Smooth muscle cell (in vitro differentiated cells): Measurements from ENCODE around the gene TTYH3. TPM values are rescaled to one million over a fixed set of nuclear protein-coding genes. Genes with fewer than 3 reads are reported as not detected.

Experiments
- DNase-seq: peaks from one replicate; lab custom pipeline; 2025; ENCODE audit not compliant: unreplicated experiment; lab: John Stamatoyannopoulos, UW
- H2AFZ ChIP-seq: fragments of 200-600 bp; sonication (generic); 2 replicates; pipeline ENCODE4 v1.6.0; 2016; ENCODE audit warnings: antibody characterized with exemption, low read depth, mild to moderate bottlenecking
- H3F3A ChIP-seq: fragments of 200-600 bp; sonication (generic); 2 replicates; pipeline ENCODE4 v1.6.0; 2017; ENCODE audit warnings: antibody characterized with exemption, low read depth
- H3K27ac ChIP-seq: fragments of 200-600 bp; sonication (generic); 2 replicates; pipeline ENCODE4 v1.5.1; 2016; ENCODE audit warnings: low read depth, mild to moderate bottlenecking
- H3K27me3 ChIP-seq: fragments of 200-600 bp; sonication (generic); 2 replicates; pipeline ENCODE4 v1.6.1; 2016; ENCODE audit warnings: low read depth, mild to moderate bottlenecking
- H3K36me3 ChIP-seq: fragments of 200-600 bp; sonication (generic); 2 replicates; pipeline ENCODE4 v1.5.1; 2016; ENCODE audit warnings: low read depth
- H3K4me1 ChIP-seq: fragments of 200-600 bp; sonication (generic); 2 replicates; pipeline ENCODE4 v1.5.1; 2016; ENCODE audit warnings: low read depth
- H3K4me2 ChIP-seq: fragments of 200-600 bp; sonication (generic); 2 replicates; pipeline ENCODE4 v1.6.0; 2016; ENCODE audit warnings: mild to moderate bottlenecking
- H3K4me3 ChIP-seq: fragments of 200-600 bp; sonication (generic); 2 replicates; pipeline ENCODE4 v1.5.1; 2016; ENCODE audit warnings: mild to moderate bottlenecking
- H3K79me2 ChIP-seq: fragments of 200-600 bp; sonication (generic); 2 replicates; pipeline ENCODE4 v1.6.0; 2016; ENCODE audit warnings: low read depth, mild to moderate bottlenecking
- H3K9ac ChIP-seq: fragments of 200-600 bp; sonication (generic); 2 replicates; pipeline ENCODE4 v1.6.0; 2016; ENCODE audit warnings: low read depth
- H3K9me3 ChIP-seq: fragments of 200-600 bp; sonication (generic); replicated peaks from 2 replicates; pipeline ENCODE4 v1.5.1; 2016; ENCODE audit warnings: low read depth
- H4K20me1 ChIP-seq: fragments of 200-600 bp; sonication (generic); 2 replicates; pipeline ENCODE4 v1.6.0; 2016; ENCODE audit warnings: low read depth
- WGBS: methylation state at CpG from one replicate; pipeline ENCODE4 v1.1.7; 2016; ENCODE audit warnings: low lambda C conversion rate; 5-methylcytosine and 5-hydroxymethylcytosine counted together
- polyA plus RNA-seq: library from polyadenylated mRNA; unstranded; fragments of >200 nt; fragmentation: Nextera tagmentation; extraction: Ambion mirVana; gene quantifications from 2 replicates; pipeline ENCODE4 v1.2.1, GENCODE V29; 2016
- total RNA-seq: library from RNA; depleted of rRNA; stranded (reverse); fragments of >200 nt; gene quantifications from 2 replicates; pipeline ENCODE4 v1.2.3, GENCODE V29; 2014
- TF ChIP-seq, protein P1 (sequence below): fragments of 200-600 bp; sonication (generic); IDR thresholded peaks from 2 replicates; pipeline ENCODE4 v1.5.1; 2017; ENCODE audit warnings: borderline replicate concordance, mild to moderate bottlenecking, antibody characterized with exemption; ENCODE audit not compliant: insufficient read depth, poor library complexity, severe bottlenecking

TTYH3 gene
- total and polyA plus RNA-seq, 2 experiments from 2014 or later = 51.5 to 179 TPM

DNA sequence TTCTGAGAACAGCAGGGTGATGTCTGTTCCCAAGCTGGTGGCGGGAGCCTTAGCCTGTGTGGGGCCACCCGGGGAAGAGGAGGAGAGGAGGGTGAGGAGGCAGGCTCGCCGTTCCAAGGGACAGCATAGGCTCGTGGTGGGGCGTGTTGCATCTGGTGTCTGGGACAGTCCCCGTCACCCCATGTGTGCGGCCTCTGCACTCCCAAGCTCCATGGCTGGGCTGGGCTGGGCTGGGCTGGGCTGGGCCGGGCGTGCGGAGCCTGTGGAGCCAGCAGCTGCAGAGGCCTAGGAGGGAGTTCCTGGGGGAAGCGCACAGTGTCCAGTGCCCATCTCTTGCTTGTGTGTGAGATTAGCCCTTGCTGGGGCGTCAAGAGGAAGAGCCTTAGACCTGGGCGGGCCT, 20.9 kb upstream of the TTYH3 start:
- no peak overlapping the region for H2AFZ ChIP-seq
- WGBS = 82% methylated on average over 14 of the region's 14 CpGs
- no peaks in the 10 kb centered on the region for H4K20me1 ChIP-seq
- TF ChIP-seq, protein P1, sequence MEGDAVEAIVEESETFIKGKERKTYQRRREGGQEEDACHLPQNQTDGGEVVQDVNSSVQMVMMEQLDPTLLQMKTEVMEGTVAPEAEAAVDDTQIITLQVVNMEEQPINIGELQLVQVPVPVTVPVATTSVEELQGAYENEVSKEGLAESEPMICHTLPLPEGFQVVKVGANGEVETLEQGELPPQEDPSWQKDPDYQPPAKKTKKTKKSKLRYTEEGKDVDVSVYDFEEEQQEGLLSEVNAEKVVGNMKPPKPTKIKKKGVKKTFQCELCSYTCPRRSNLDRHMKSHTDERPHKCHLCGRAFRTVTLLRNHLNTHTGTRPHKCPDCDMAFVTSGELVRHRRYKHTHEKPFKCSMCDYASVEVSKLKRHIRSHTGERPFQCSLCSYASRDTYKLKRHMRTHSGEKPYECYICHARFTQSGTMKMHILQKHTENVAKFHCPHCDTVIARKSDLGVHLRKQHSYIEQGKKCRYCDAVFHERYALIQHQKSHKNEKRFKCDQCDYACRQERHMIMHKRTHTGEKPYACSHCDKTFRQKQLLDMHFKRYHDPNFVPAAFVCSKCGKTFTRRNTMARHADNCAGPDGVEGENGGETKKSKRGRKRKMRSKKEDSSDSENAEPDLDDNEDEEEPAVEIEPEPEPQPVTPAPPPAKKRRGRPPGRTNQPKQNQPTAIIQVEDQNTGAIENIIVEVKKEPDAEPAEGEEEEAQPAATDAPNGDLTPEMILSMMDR = no peak
- H3K79me2 ChIP-seq = no peaks in the 10 kb centered on the region
- H3F3A ChIP-seq = peaks cover 5% of the 10 kb centered on the region
- no peak overlapping the region for H3K4me2 ChIP-seq
- DNase-seq = no peak
- no peaks in the 10 kb centered on the region for H3K9me3 ChIP-seq
- H3K4me1 ChIP-seq = peaks cover 8% of the 10 kb centered on the region
- H3K36me3 ChIP-seq = no peaks in the 10 kb centered on the region
- H3K9ac ChIP-seq = no peak overlapping the region
- no peak overlapping the region for H3K4me3 ChIP-seq
- no peak overlapping the region for H3K27ac ChIP-seq
- no peaks in the 10 kb centered on the region for H3K27me3 ChIP-seq

DNA sequence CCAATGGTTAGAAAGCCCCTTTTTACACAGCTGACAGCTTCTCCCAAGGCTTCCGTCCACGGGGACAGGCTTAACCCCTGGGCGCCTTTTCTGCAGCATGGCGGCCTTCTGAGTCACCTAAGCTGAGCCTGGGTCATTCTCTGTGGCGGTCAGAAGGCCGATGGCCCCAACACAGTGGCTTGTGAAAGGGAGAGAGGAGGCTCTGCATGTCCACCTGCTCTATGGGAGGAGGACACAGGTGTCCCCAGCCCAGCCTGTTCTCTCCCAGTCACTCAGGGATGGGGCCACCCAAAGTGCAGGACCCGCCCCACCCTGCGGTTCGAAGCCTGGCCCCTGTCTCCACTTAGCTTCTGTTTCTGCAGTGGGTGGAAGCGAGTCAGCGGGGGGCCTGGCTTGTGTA, 20.4 kb upstream of the TTYH3 start:
- H3K9me3 ChIP-seq = no peaks in the 10 kb centered on the region
- 78% methylated on average over 11 of the region's 11 CpGs for WGBS
- no peak overlapping the region for H3K9ac ChIP-seq
- peaks cover 5% of the 10 kb centered on the region for H3F3A ChIP-seq
- TF ChIP-seq, protein P1 = no peak
- H3K4me1 ChIP-seq = peaks cover 8% of the 10 kb centered on the region
- no peak overlapping the region for H3K27ac ChIP-seq
- no peak overlapping the region for H3K4me3 ChIP-seq
- no peak for DNase-seq
- no peaks in the 10 kb centered on the region for H3K36me3 ChIP-seq
- H2AFZ ChIP-seq = no peak overlapping the region
- H3K4me2 ChIP-seq = no peak overlapping the region
- H4K20me1 ChIP-seq = no peaks in the 10 kb centered on the region
- H3K27me3 ChIP-seq = no peaks in the 10 kb centered on the region
- no peaks in the 10 kb centered on the region for H3K79me2 ChIP-seq

DNA sequence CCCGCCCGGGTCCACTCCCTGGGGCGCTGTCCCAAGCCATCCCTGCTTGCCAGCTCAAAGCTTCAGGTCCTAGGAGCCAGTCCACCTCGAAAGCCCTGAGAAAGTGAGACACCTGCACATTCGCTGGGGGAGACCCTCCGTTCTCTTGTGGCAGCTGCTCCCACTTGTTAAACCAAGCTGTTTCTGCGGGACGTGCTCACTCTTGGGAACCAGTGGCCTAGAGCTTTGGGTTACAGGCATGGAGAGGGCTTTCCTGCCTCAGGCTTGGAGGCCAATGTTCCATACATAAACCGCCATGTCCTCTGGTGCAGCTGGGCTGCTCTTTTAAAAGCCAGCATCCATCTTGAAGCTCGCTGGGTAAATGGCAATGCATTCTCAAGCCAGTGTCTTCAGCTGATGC, 19.9 kb upstream of the TTYH3 start:
- Histone ChIP-seq H3K4me1 (peaks cover 13% of the 10 kb centered on the region), H4K20me1 (no peaks in the 10 kb centered on the region), H3K4me2 (no peak overlapping the region), H3K79me2 (no peaks in the 10 kb centered on the region), H3F3A (peaks cover 5% of the 10 kb centered on the region), H3K27ac (no peak overlapping the region), H2AFZ (no peak overlapping the region), H3K36me3 (no peaks in the 10 kb centered on the region), H3K27me3 (no peaks in the 10 kb centered on the region), H3K4me3 (no peak overlapping the region), H3K9ac (no peak overlapping the region), H3K9me3 (no peaks in the 10 kb centered on the region)
- no peak for DNase-seq
- TF ChIP-seq, protein P1 = no peak
- WGBS = 93% methylated on average over 10 of the region's 10 CpGs

DNA sequence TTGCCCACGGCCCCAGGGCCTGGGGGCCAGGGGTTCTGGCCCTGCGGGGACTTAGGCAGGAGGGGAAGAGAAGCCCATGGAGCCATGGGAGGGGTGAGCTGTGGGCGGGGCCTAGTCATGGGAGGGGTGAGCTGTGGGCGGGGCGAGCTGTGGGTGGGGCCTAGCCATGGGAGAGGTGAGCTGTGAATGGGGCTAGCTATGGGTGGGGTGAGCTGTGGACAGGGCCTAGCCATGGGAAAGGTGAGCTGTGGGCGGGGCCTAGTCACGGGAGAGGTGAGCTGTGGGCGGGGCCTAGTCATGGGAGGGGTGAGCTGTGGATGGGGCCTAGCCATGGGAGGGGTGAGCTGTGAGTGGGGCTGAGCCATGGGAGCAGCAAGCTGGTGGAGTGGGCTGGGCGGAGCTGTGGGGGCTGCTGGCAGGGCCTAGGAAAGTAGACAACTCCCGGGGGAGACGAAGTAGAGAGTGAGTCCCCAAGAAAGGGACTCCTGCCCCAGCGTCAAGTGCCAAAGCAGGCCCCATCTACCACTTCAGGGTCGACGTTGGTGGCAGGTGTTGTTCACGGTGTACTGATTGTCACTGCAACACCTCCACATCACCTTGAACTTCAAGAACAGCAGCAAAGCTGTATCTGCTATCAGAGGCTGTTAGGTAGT, 19.2 kb upstream of the TTYH3 start:
- WGBS = 79% methylated on average over 8 of the region's 15 CpGs
- Histone ChIP-seq H3K4me2 (no peak overlapping the region), H3K9me3 (no peaks in the 10 kb centered on the region), H3F3A (peaks cover 5% of the 10 kb centered on the region), H3K79me2 (no peaks in the 10 kb centered on the region), H3K4me1 (peaks cover 13% of the 10 kb centered on the region), H3K27ac (no peak overlapping the region), H3K9ac (no peak overlapping the region), H4K20me1 (no peaks in the 10 kb centered on the region), H2AFZ (no peak overlapping the region), H3K27me3 (no peaks in the 10 kb centered on the region), H3K4me3 (no peak overlapping the region), H3K36me3 (no peaks in the 10 kb centered on the region)
- TF ChIP-seq, protein P1 = no peak
- no peak for DNase-seq
